Measurements from ENCODE around the gene INTS15. TPM values are rescaled to one million over a fixed set of nuclear protein-coding genes. Genes with fewer than 3 reads are reported as not detected.
A peak's percentile ranks its signal among the peaks of the same experiment; 100 is the strongest.

INTS15 gene
- total RNA-seq, 6 experiments from 2014 or later: 10.2 to 16.6 (median 14.0) TPM

GRCh38 chr7:6612819-6613218 is 23.0 kb downstream of the INTS15 start:
- TF ChIP-seq POLR2A (IDR thresholded peaks at IDR 0.05): no peak
- TF ChIP-seq, protein P1, sequence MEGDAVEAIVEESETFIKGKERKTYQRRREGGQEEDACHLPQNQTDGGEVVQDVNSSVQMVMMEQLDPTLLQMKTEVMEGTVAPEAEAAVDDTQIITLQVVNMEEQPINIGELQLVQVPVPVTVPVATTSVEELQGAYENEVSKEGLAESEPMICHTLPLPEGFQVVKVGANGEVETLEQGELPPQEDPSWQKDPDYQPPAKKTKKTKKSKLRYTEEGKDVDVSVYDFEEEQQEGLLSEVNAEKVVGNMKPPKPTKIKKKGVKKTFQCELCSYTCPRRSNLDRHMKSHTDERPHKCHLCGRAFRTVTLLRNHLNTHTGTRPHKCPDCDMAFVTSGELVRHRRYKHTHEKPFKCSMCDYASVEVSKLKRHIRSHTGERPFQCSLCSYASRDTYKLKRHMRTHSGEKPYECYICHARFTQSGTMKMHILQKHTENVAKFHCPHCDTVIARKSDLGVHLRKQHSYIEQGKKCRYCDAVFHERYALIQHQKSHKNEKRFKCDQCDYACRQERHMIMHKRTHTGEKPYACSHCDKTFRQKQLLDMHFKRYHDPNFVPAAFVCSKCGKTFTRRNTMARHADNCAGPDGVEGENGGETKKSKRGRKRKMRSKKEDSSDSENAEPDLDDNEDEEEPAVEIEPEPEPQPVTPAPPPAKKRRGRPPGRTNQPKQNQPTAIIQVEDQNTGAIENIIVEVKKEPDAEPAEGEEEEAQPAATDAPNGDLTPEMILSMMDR (IDR thresholded peaks at IDR 0.05): no peak
- ATAC-seq (no peak), DNase-seq (no peak)
- H3K27ac ChIP-seq: no peak overlapping the region
- intact Hi-C loops (cut with DNase I): no loop called here
- peaks cover 0 to 6% of the 10 kb centered on the region in 2 donors for H3K27me3 ChIP-seq
- H3K9me3 ChIP-seq: no peaks in the 10 kb centered on the region
- peaks cover 0 to 7% (median 1%) of the 10 kb centered on the region in 4 donors for H3K36me3 ChIP-seq
- H3K4me3 ChIP-seq: no peak overlapping the region
- whole genome bisulfite sequencing (ENCODE audit: insufficient coverage, low coverage, low lambda C conversion rate, missing lambda C conversion rate): 22% methylated on average over 3 of the region's 7 CpGs
- H3K4me1 ChIP-seq: no peaks in the 10 kb centered on the region

DNA sequence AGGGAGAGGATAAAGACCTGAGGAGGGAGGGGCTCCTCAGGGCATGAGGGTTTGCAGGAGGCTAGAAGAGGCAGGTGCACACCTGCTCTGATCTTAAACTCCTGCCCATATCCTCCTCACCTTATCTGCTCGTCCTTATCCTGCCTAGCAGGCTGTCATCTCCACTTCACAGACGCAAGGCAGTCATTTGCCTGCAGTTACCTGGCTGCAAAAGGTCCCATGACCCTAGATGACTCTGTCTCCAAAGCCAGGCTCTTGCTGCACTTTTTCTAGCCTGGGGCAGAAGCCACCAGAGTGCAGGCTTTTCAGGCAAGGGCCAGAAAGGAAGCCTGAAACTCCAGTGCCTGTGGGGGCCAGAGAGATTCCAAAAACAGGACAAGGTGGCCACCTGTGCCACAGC is 23.9 kb downstream of the INTS15 start:
- peaks cover 0 to 6% of the 10 kb centered on the region in 2 donors for H3K27me3 ChIP-seq
- no peaks in the 10 kb centered on the region for H3K9me3 ChIP-seq
- no peaks in the 10 kb centered on the region for H3K36me3 ChIP-seq
- no peak for DNase-seq
- H3K4me3 ChIP-seq: no peak overlapping the region
- 20% methylated on average over 2 of the region's 2 CpGs for WGBS (ENCODE audit: insufficient coverage, low coverage, low lambda C conversion rate, missing lambda C conversion rate)
- H3K27ac ChIP-seq: no peak overlapping the region
- no peak for TF ChIP-seq POLR2A (IDR thresholded peaks at IDR 0.05)
- TF ChIP-seq, protein P1 (IDR thresholded peaks at IDR 0.05): no peak
- H3K4me1 ChIP-seq: no peaks in the 10 kb centered on the region
- intact Hi-C loops (cut with DNase I): no loop called here
- no peak for ATAC-seq

DNA sequence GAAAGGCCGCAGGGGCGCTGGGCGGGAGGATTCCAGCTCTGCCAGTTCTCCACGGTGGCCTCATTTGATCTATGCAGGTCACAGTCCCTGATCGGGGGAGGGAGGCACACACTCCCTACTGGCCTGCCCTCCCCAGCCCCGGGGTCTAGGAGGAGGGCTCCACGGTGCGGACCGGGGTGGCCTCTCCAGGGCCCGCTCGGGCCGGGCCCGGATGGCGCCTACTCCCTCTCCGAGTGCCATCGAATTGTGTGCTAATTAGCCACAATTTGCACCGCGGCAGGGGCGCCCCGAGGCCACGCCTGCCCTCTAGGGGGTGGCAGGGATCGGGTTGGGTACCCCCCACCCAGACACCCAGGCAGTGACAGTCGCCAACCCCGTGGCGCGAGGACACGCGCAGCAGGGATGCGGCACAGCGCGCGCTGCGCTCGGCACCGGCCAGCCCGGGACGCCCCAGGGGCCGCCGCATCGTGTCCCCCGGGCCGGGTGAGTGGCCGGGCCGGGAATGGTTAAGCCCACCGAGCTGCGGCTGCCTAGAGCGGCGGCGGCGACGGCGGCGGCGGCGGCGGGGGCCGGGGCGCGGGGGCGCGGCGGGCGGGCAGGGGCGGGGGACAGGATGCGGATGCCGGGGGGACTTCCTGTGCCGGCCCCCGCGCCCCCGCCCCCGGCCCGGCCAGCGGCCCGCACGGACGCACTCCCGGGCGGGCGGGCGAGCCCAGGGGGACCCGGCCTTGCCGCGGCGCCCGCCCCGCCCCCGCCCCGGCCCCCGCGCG is 25.3 kb downstream of the INTS15 start, which contains the start of gene ZNF853:
Gene ZNF853 (plus strand): TSS at position 658 of the 770 bp plus-strand sequence. CDS start 565 bp downstream, outside the sequence.
- no peaks in the 10 kb centered on the region for H3K36me3 ChIP-seq
- WGBS (ENCODE audit: insufficient coverage, low coverage, low lambda C conversion rate, missing lambda C conversion rate): no CpG with 5 or more reads among the region's 91 CpGs
- peak; percentile 13 to 30 (median 25) for ATAC-seq
- H3K4me3 ChIP-seq: peak within 1 kb of the TSS; percentile 33 to 46 (median 38)
- TF ChIP-seq, protein P1 (IDR thresholded peaks at IDR 0.05): no peak
- no peak for TF ChIP-seq POLR2A (IDR thresholded peaks at IDR 0.05)
- H3K27ac ChIP-seq: no peak within 1 kb of the TSS
- peaks cover 0 to 6% of the 10 kb centered on the region in 2 donors for H3K27me3 ChIP-seq
- no peak for DNase-seq
- intact Hi-C loops (cut with DNase I): no loop called here
- no peaks in the 10 kb centered on the region for H3K9me3 ChIP-seq
- H3K4me1 ChIP-seq: no peaks in the 10 kb centered on the region

- TF ChIP-seq, protein P1 (IDR thresholded peaks at IDR 0.05): no peak
- no peak for TF ChIP-seq POLR2A (IDR thresholded peaks at IDR 0.05)
- H3K4me1 ChIP-seq: no peaks in the 10 kb centered on the region
- 63% methylated on average over 6 of the region's 63 CpGs for WGBS (ENCODE audit: insufficient coverage, low coverage, low lambda C conversion rate, missing lambda C conversion rate)
- no peaks in the 10 kb centered on the region for H3K9me3 ChIP-seq
- DNase-seq (peak in 1 of 3 donors; percentile 26), ATAC-seq (peak in 3 of 4 donors; percentile 37 to 51 (median 42))
- H3K27me3 ChIP-seq: peaks cover 0 to 6% of the 10 kb centered on the region in 2 donors
- no peaks in the 10 kb centered on the region for H3K36me3 ChIP-seq
- peak overlapping the region; percentile 33 to 46 (median 38) for H3K4me3 ChIP-seq
- intact Hi-C loops (cut with DNase I): no loop called here
- H3K27ac ChIP-seq: no peak overlapping the region
Observed at GRCh38 chr7:6615723-6616555, 26.1 kb downstream of the INTS15 start.
